B cell (primary cell): Measurements from ENCODE around the gene IQSEC3. TPM values are rescaled to one million over a fixed set of nuclear protein-coding genes. Genes with fewer than 3 reads are reported as not detected.

ENCODE experiments used
- ATAC-seq: fragments of 200-7000 bp; cut with Tn5 transposase; one replicate; pipeline ENCODE4 v1.10.0; 2021; ENCODE audit warnings: low read depth, mild to moderate bottlenecking, moderate number of reproducible peaks, moderate library complexity
- CTCF ChIA-PET: fragments of 350-600 bp; sonication (Branson Sonifier 250); formaldehyde crosslinking; loops from one replicate; lab custom pipeline; 2021; ENCODE audit warnings: antibody characterized with exemption, inconsistent platforms; lab: Charles Lee
- POLR2A ChIA-PET: fragments of 350-600 bp; sonication (Branson Sonifier 250); formaldehyde crosslinking; loops from one replicate; lab custom pipeline; 2021; ENCODE audit warnings: antibody characterized with exemption; lab: Charles Lee
- DNase-seq: peaks from one replicate; pipeline ENCODE4 v3.0.0; 2013
- H2AFZ ChIP-seq: 2 replicates; pipeline ENCODE4 v1.6.1; 2012; ENCODE audit warnings: mild to moderate bottlenecking, low read depth, low read length; ENCODE audit not compliant: insufficient read depth, poor library complexity, severe bottlenecking
- H3K27ac ChIP-seq, 2 donors: 1 replicate in 1 of 2; 2 replicates in 1 of 2; pipeline ENCODE4 v1.5.1; 2012 to 2013; ENCODE audit warnings: low read length in 2 of 2, mild to moderate bottlenecking in 2 of 2, moderate library complexity in 1 of 2
- H3K27me3 ChIP-seq, 4 experiments: fragments of 200-600 bp in 1 of 4; sonication (generic) in 1 of 4; replicated peaks in 1 of 4; 1 replicate in 2 of 4; 2 replicates in 2 of 4; pipeline versions ENCODE4 v1.6.1 to v1.7.0; 2013 to 2016; ENCODE audit warnings: low read length in 3 of 4, mild to moderate bottlenecking in 2 of 4, mixed read lengths in 1 of 4, moderate library complexity in 1 of 4; ENCODE audit not compliant: insufficient read depth in 4 of 4, control insufficient read depth in 3 of 4; ENCODE audit errors: control extremely low read depth in 1 of 4
- H3K36me3 ChIP-seq, 2 experiments: replicated peaks in 1 of 2; 1 replicate in 1 of 2; 2 replicates in 1 of 2; pipeline versions ENCODE4 v1.6.1 to v1.7.1; 2013; ENCODE audit warnings: low read length in 1 of 2; ENCODE audit not compliant: insufficient read depth in 2 of 2, control insufficient read depth in 1 of 2; ENCODE audit errors: control extremely low read depth in 1 of 2, extremely low read depth in 1 of 2
- H3K4me1 ChIP-seq, 2 donors: fragments of 200-600 bp in 1 of 2; sonication (generic) in 1 of 2; 1 replicate in 1 of 2; 2 replicates in 1 of 2; pipeline versions ENCODE4 v1.5.1 to v1.6.1; 2013 to 2017; ENCODE audit warnings: low read length in 2 of 2; ENCODE audit not compliant: control insufficient read depth in 2 of 2, insufficient read depth in 2 of 2
- H3K4me2 ChIP-seq: replicated peaks from 2 replicates; pipeline ENCODE3; 2012; ENCODE audit warnings: mild to moderate bottlenecking, low read depth, low read length; ENCODE audit not compliant: poor library complexity, severe bottlenecking
- H3K4me3 ChIP-seq, 5 experiments: fragments of 200-600 bp in 1 of 5; sonication (generic) in 1 of 5; 1 replicate in 3 of 5; 2 replicates in 2 of 5; pipeline versions ENCODE4 v1.5.1 to v1.7.0; 2011 to 2016; ENCODE audit warnings: low read length in 4 of 5, mild to moderate bottlenecking in 4 of 5, low read depth in 2 of 5, control low read depth in 1 of 5, moderate library complexity in 1 of 5; ENCODE audit not compliant: insufficient read depth in 1 of 5; ENCODE audit errors: control extremely low read depth in 1 of 5, extremely low read depth in 1 of 5
- H3K79me2 ChIP-seq: fragments of 200-600 bp; sonication (generic); one replicate; pipeline ENCODE4 v1.6.0; 2016; ENCODE audit warnings: low read length; ENCODE audit not compliant: control insufficient read depth, insufficient read depth
- H3K9ac ChIP-seq: fragments of 200-600 bp; sonication (generic); 2 replicates; pipeline ENCODE4 v1.6.1; 2017; ENCODE audit warnings: mild to moderate bottlenecking, low read length, moderate library complexity
- H3K9me3 ChIP-seq, 3 donors: one replicate each; pipeline versions ENCODE4 v1.6.1 to v1.7.1; 2013; ENCODE audit warnings: low read length in 2 of 3; ENCODE audit not compliant: control insufficient read depth in 2 of 3, insufficient read depth in 1 of 3; ENCODE audit errors: control extremely low read depth in 1 of 3
- H4K20me1 ChIP-seq: 2 replicates; pipeline ENCODE4 v1.6.0; 2012; ENCODE audit warnings: mild to moderate bottlenecking, low read length; ENCODE audit not compliant: insufficient read depth, control insufficient read depth, poor library complexity, severe bottlenecking
- H3K27ac Mint-ChIP-seq: one replicate; pipeline ENCODE4 v1.8.0; 2021; ENCODE audit warnings: mixed read lengths
- H3K27me3 Mint-ChIP-seq: one replicate; pipeline ENCODE4 v1.8.0; 2021; ENCODE audit warnings: mixed read lengths
- H3K4me1 Mint-ChIP-seq: one replicate; pipeline ENCODE4 v1.8.0; 2021; ENCODE audit warnings: mixed read lengths
- H3K4me3 Mint-ChIP-seq: one replicate; pipeline ENCODE4 v1.8.0; 2021; ENCODE audit warnings: mixed read lengths
- H3K9me3 Mint-ChIP-seq: one replicate; pipeline ENCODE4 v1.8.0; 2022; ENCODE audit warnings: mixed read lengths; ENCODE audit not compliant: insufficient read depth
- EZH2 ChIP-seq: IDR thresholded peaks from 2 replicates; pipeline ENCODE4 v1.6.1; 2012; ENCODE audit warnings: borderline replicate concordance, low read depth, mild to moderate bottlenecking, moderate library complexity, low read length; ENCODE audit not compliant: insufficient read depth, poor library complexity, severe bottlenecking
- WGBS: methylation state at CpG from one replicate; pipeline ENCODE4 v1.1.5; 2013; ENCODE audit warnings: missing lambda C conversion rate; ENCODE audit not compliant: insufficient coverage; 5-methylcytosine and 5-hydroxymethylcytosine counted together
- intact Hi-C: fragments of 100-400 bp; cut with micrococcal nuclease; formaldehyde crosslinking; loops from one replicate; pipeline ENCODE4 v1.10.0; 2022
- polyA plus RNA-seq: library from polyadenylated mRNA; depleted of rRNA; stranded (reverse); fragments of >200 nt; gene quantifications from 2 replicates; pipeline ENCODE4 v1.2.3, GENCODE V29; 2012
- total RNA-seq, 2 donors: library from RNA; stranded (reverse); fragments of 120-200 nt in 1 of 2; gene quantifications; 1 replicate in 1 of 2; 2 replicates in 1 of 2; pipeline versions ENCODE4 v1.2.3 to v1.2.4, GENCODE V29; 2013 to 2022
- TF ChIP-seq, protein P1 (sequence below): fragments of 200-600 bp; IDR thresholded peaks from one replicate; pipeline ENCODE4 v1.8.0; 2022; ENCODE audit warnings: antibody characterized with exemption, mild to moderate bottlenecking

Gene IQSEC3
- total and polyA plus RNA-seq, 2 donors (not counting 1 experiment from before 2014, with no cell fraction given), result 0.01 to 1.8 TPM

GRCh38 chr12:91213-91612, 24.6 kb downstream of the IQSEC3 start:
- no peaks in the 10 kb centered on the region for H3K79me2 ChIP-seq
- POLR2A ChIA-PET, result no interaction called here
- ATAC-seq, result no peak

GRCh38 chr12:93266-94005, 26.9 kb downstream of the IQSEC3 start:
- H3K4me1 Mint-ChIP-seq, result peaks cover 3% of the 10 kb centered on the region
- intact Hi-C loops, result no loop called here
- 88% methylated on average over 1 of the region's 6 CpGs for WGBS
- Histone ChIP-seq H3K9me3 (peaks cover 5 to 41% (median 5%) of the 10 kb centered on the region in 3 donors), H3K36me3 (no peaks in the 10 kb centered on the region), H2AFZ (no peak overlapping the region), H4K20me1 (no peaks in the 10 kb centered on the region), H3K27ac (no peak overlapping the region), H3K9ac (no peak overlapping the region), H3K4me1 (peaks cover 0 to 8% of the 10 kb centered on the region in 2 donors), H3K4me2 (no peak overlapping the region), H3K4me3 (no peak overlapping the region), H3K27me3 (no peaks in the 10 kb centered on the region), H3K79me2 (no peaks in the 10 kb centered on the region)
- POLR2A ChIA-PET, result no interaction called here
- H3K27ac Mint-ChIP-seq, result no peak overlapping the region
- H3K9me3 Mint-ChIP-seq, result no peaks in the 10 kb centered on the region
- CTCF ChIA-PET, result no interaction called here
- H3K27me3 Mint-ChIP-seq, result peaks cover 11% of the 10 kb centered on the region
- DNase-seq (no peak), ATAC-seq (no peak)
- no peak overlapping the region for H3K4me3 Mint-ChIP-seq
- TF ChIP-seq EZH2, result no peak
- TF ChIP-seq, protein P1, sequence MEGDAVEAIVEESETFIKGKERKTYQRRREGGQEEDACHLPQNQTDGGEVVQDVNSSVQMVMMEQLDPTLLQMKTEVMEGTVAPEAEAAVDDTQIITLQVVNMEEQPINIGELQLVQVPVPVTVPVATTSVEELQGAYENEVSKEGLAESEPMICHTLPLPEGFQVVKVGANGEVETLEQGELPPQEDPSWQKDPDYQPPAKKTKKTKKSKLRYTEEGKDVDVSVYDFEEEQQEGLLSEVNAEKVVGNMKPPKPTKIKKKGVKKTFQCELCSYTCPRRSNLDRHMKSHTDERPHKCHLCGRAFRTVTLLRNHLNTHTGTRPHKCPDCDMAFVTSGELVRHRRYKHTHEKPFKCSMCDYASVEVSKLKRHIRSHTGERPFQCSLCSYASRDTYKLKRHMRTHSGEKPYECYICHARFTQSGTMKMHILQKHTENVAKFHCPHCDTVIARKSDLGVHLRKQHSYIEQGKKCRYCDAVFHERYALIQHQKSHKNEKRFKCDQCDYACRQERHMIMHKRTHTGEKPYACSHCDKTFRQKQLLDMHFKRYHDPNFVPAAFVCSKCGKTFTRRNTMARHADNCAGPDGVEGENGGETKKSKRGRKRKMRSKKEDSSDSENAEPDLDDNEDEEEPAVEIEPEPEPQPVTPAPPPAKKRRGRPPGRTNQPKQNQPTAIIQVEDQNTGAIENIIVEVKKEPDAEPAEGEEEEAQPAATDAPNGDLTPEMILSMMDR, result no peak

More at GRCh38 chr12:91213-91612, 24.6 kb downstream of the IQSEC3 start:
- peaks cover 2% of the 10 kb centered on the region for H3K4me1 Mint-ChIP-seq
- intact Hi-C loops, result no loop called here
- no peaks in the 10 kb centered on the region for H3K9me3 Mint-ChIP-seq
- no peaks in the 10 kb centered on the region for H3K27me3 ChIP-seq
- no peaks in the 10 kb centered on the region for H3K36me3 ChIP-seq
- H3K27me3 Mint-ChIP-seq, result peaks cover 5% of the 10 kb centered on the region
- no peak overlapping the region for H3K27ac ChIP-seq
- H3K4me2 ChIP-seq, result no peak overlapping the region
- H3K9me3 ChIP-seq, result peaks cover 5 to 41% (median 5%) of the 10 kb centered on the region in 3 donors
- no peaks in the 10 kb centered on the region for H4K20me1 ChIP-seq
- H3K4me1 ChIP-seq, result peaks cover 0 to 5% of the 10 kb centered on the region in 2 donors
- DNase-seq, result no peak
- H3K4me3 ChIP-seq, result no peak overlapping the region
- WGBS, result 84% methylated on average over 7 of the region's 7 CpGs
- no peak overlapping the region for H3K27ac Mint-ChIP-seq
- TF ChIP-seq, protein P1, result no peak
- TF ChIP-seq EZH2, result no peak
- no peak overlapping the region for H3K4me3 Mint-ChIP-seq
- CTCF ChIA-PET, result no interaction called here
- H2AFZ ChIP-seq, result no peak overlapping the region
- no peak overlapping the region for H3K9ac ChIP-seq
